Natural killer cell treated with Interleukin-12 subunit alpha and Interleukin-12 subunit beta and Interleukin-15 and Interleukin-18, amount 100 ng/mL, for 72 hours (primary cell): ENCODE data around the gene NAV2. TPM values are rescaled to one million over a fixed set of nuclear protein-coding genes. Genes with fewer than 3 reads are reported as not detected.

ENCODE experiments used
- ATAC-seq, 2 donors: fragments of 150-1000 bp; cut with Tn5 transposase in 1 of 2; sonication (Bioruptor Pico), chemical (Tn5 transposase) in 1 of 2; 2 replicates each; pipeline ENCODE4 v1.10.0; 2021
- DNase-seq: peaks from one replicate; pipeline ENCODE4 v3.0.0; 2022; ENCODE audit warnings: low spot score
- H3K27ac Mint-ChIP-seq, 2 donors: 1 replicate in 1 of 2; 2 replicates in 1 of 2; pipeline ENCODE4 v1.8.0; 2022; ENCODE audit warnings: mixed read lengths in 2 of 2, mild to moderate bottlenecking in 1 of 2, moderate library complexity in 1 of 2
- H3K27me3 Mint-ChIP-seq, 2 donors: 1 replicate in 1 of 2; 2 replicates in 1 of 2; pipeline ENCODE4 v1.8.0; 2022; ENCODE audit warnings: mixed read lengths in 2 of 2
- H3K36me3 Mint-ChIP-seq: one replicate; pipeline ENCODE4 v1.8.0; 2022; ENCODE audit warnings: mixed read lengths
- H3K4me1 Mint-ChIP-seq, 2 donors: 1 replicate in 1 of 2; 2 replicates in 1 of 2; pipeline ENCODE4 v1.8.0; 2022; ENCODE audit warnings: low read depth in 2 of 2, mixed read lengths in 2 of 2, mild to moderate bottlenecking in 1 of 2
- H3K4me3 Mint-ChIP-seq: one replicate; pipeline ENCODE4 v1.8.0; 2022; ENCODE audit warnings: mixed read lengths
- H3K9me3 Mint-ChIP-seq: 2 replicates; pipeline ENCODE4 v1.8.0; 2022; ENCODE audit warnings: mixed read lengths
- total RNA-seq, 2 donors: library from RNA; stranded (reverse); gene quantifications; one replicate each; pipeline ENCODE4 v1.2.3, GENCODE V29; 2022

NAV2 gene
- total RNA-seq, 2 donors from 2014 or later = 0.31 to 0.67 TPM

- no peaks in the 10 kb centered on the region for H3K36me3 Mint-ChIP-seq
These were observed 38.4 kb downstream of the NAV2 start for GRCh38 chr11:19751055-19751454.

GRCh38 chr11:19753451-19754106, 40.9 kb downstream of the NAV2 start:
- H3K36me3 Mint-ChIP-seq = no peaks in the 10 kb centered on the region
- DNase-seq (no peak), ATAC-seq (no peak)
- no peak overlapping the region for H3K27ac Mint-ChIP-seq
- H3K4me1 Mint-ChIP-seq = no peaks in the 10 kb centered on the region
- H3K4me3 Mint-ChIP-seq = no peak overlapping the region
- peaks cover 9 to 32% of the 10 kb centered on the region in 2 donors for H3K27me3 Mint-ChIP-seq
- H3K9me3 Mint-ChIP-seq = no peaks in the 10 kb centered on the region

More at GRCh38 chr11:19751055-19751454, 38.4 kb downstream of the NAV2 start:
- H3K27ac Mint-ChIP-seq = no peak overlapping the region
- no peaks in the 10 kb centered on the region for H3K9me3 Mint-ChIP-seq
- ATAC-seq (peak in 1 of 2 donors; percentile 27), DNase-seq (no peak)
- no peaks in the 10 kb centered on the region for H3K4me1 Mint-ChIP-seq
- peaks cover 5 to 26% of the 10 kb centered on the region in 2 donors for H3K27me3 Mint-ChIP-seq
- H3K4me3 Mint-ChIP-seq = no peak overlapping the region

GRCh38 chr11:19756675-19757475, 44.2 kb downstream of the NAV2 start:
- Mint-ChIP-seq H3K27ac (no peak overlapping the region), H3K27me3 (peaks cover 9 to 16% of the 10 kb centered on the region in 2 donors), H3K4me1 (no peaks in the 10 kb centered on the region), H3K4me3 (no peak overlapping the region), H3K9me3 (no peaks in the 10 kb centered on the region), H3K36me3 (no peaks in the 10 kb centered on the region)
- ATAC-seq = peak in 1 of 2 donors; percentile 15
- no peak for DNase-seq

GRCh38 chr11:19759389-19759788, 46.8 kb downstream of the NAV2 start:
- Mint-ChIP-seq H3K36me3 (no peaks in the 10 kb centered on the region), H3K9me3 (no peaks in the 10 kb centered on the region), H3K4me1 (no peaks in the 10 kb centered on the region), H3K27ac (no peak overlapping the region), H3K4me3 (no peak overlapping the region), H3K27me3 (peaks cover 19 to 32% of the 10 kb centered on the region in 2 donors)
- no peak for ATAC-seq
- DNase-seq = no peak

- ATAC-seq (no peak), DNase-seq (no peak)
- H3K9me3 Mint-ChIP-seq = no peaks in the 10 kb centered on the region
- H3K4me3 Mint-ChIP-seq = no peak overlapping the region
- no peak overlapping the region for H3K27ac Mint-ChIP-seq
- H3K36me3 Mint-ChIP-seq = no peaks in the 10 kb centered on the region
- H3K27me3 Mint-ChIP-seq = peaks cover 26 to 44% of the 10 kb centered on the region in 2 donors
- H3K4me1 Mint-ChIP-seq = no peaks in the 10 kb centered on the region
These were observed 49.6 kb downstream of the NAV2 start for GRCh38 chr11:19762266-19762665.

GRCh38 chr11:19763330-19763729, 50.7 kb downstream of the NAV2 start:
- no peak for DNase-seq
- no peak overlapping the region for H3K27ac Mint-ChIP-seq
- no peaks in the 10 kb centered on the region for H3K36me3 Mint-ChIP-seq
- H3K4me1 Mint-ChIP-seq = no peaks in the 10 kb centered on the region
- no peak for ATAC-seq
- peaks cover 26 to 38% of the 10 kb centered on the region in 2 donors for H3K27me3 Mint-ChIP-seq
- no peak overlapping the region for H3K4me3 Mint-ChIP-seq
- H3K9me3 Mint-ChIP-seq = no peaks in the 10 kb centered on the region

GRCh38 chr11:19766206-19766605, 53.6 kb downstream of the NAV2 start:
- no peak overlapping the region for H3K27ac Mint-ChIP-seq
- no peaks in the 10 kb centered on the region for H3K36me3 Mint-ChIP-seq
- peaks cover 30 to 45% of the 10 kb centered on the region in 2 donors for H3K27me3 Mint-ChIP-seq
- no peak for DNase-seq
- no peak for ATAC-seq
- H3K4me1 Mint-ChIP-seq = peaks cover 0 to 3% of the 10 kb centered on the region in 2 donors
- H3K9me3 Mint-ChIP-seq = no peaks in the 10 kb centered on the region
- no peak overlapping the region for H3K4me3 Mint-ChIP-seq

- ATAC-seq (no peak), DNase-seq (no peak)
- no peaks in the 10 kb centered on the region for H3K36me3 Mint-ChIP-seq
These were observed 54.2 kb downstream of the NAV2 start for GRCh38 chr11:19766810-19767209.

GRCh38 chr11:19767627-19768151, 55.1 kb downstream of the NAV2 start:
- H3K27ac Mint-ChIP-seq = no peak overlapping the region

More at GRCh38 chr11:19766810-19767209, 54.2 kb downstream of the NAV2 start:
- Mint-ChIP-seq H3K4me1 (peaks cover 0 to 3% of the 10 kb centered on the region in 2 donors), H3K27me3 (peaks cover 33 to 49% of the 10 kb centered on the region in 2 donors), H3K27ac (no peak overlapping the region), H3K4me3 (no peak overlapping the region), H3K9me3 (no peaks in the 10 kb centered on the region)

GRCh38 chr11:19768197-19768596, 55.6 kb downstream of the NAV2 start:
- H3K27me3 Mint-ChIP-seq = peaks cover 34 to 46% of the 10 kb centered on the region in 2 donors
- H3K4me3 Mint-ChIP-seq = no peak overlapping the region
- ATAC-seq = no peak
- no peaks in the 10 kb centered on the region for H3K9me3 Mint-ChIP-seq
- no peaks in the 10 kb centered on the region for H3K36me3 Mint-ChIP-seq
- DNase-seq = no peak
- H3K27ac Mint-ChIP-seq = no peak overlapping the region
- H3K4me1 Mint-ChIP-seq = peaks cover 0 to 3% of the 10 kb centered on the region in 2 donors

More at GRCh38 chr11:19767627-19768151, 55.1 kb downstream of the NAV2 start:
- H3K4me1 Mint-ChIP-seq = peaks cover 0 to 3% of the 10 kb centered on the region in 2 donors
- no peak for DNase-seq
- no peaks in the 10 kb centered on the region for H3K36me3 Mint-ChIP-seq
- H3K27me3 Mint-ChIP-seq = peaks cover 33 to 46% of the 10 kb centered on the region in 2 donors
- no peak overlapping the region for H3K4me3 Mint-ChIP-seq
- no peak for ATAC-seq
- H3K9me3 Mint-ChIP-seq = no peaks in the 10 kb centered on the region

- H3K9me3 Mint-ChIP-seq = no peaks in the 10 kb centered on the region
- ATAC-seq = no peak
These were observed 56.2 kb downstream of the NAV2 start for GRCh38 chr11:19768815-19769214.

GRCh38 chr11:19769820-19770219, 57.2 kb downstream of the NAV2 start:
- H3K36me3 Mint-ChIP-seq = no peaks in the 10 kb centered on the region
- ATAC-seq (no peak), DNase-seq (no peak)
- H3K9me3 Mint-ChIP-seq = no peaks in the 10 kb centered on the region
- H3K4me1 Mint-ChIP-seq = peaks cover 0 to 3% of the 10 kb centered on the region in 2 donors
- no peak overlapping the region for H3K4me3 Mint-ChIP-seq
- peaks cover 36 to 51% of the 10 kb centered on the region in 2 donors for H3K27me3 Mint-ChIP-seq
- H3K27ac Mint-ChIP-seq = no peak overlapping the region

More at GRCh38 chr11:19768815-19769214, 56.2 kb downstream of the NAV2 start:
- no peak for DNase-seq
- Mint-ChIP-seq H3K4me1 (peaks cover 0 to 3% of the 10 kb centered on the region in 2 donors), H3K27me3 (peaks cover 31 to 46% of the 10 kb centered on the region in 2 donors), H3K36me3 (no peaks in the 10 kb centered on the region), H3K4me3 (no peak overlapping the region), H3K27ac (no peak overlapping the region)

- DNase-seq (no peak), ATAC-seq (no peak)
- Mint-ChIP-seq H3K36me3 (no peaks in the 10 kb centered on the region), H3K4me3 (no peak overlapping the region), H3K9me3 (no peaks in the 10 kb centered on the region), H3K4me1 (peaks cover 0 to 3% of the 10 kb centered on the region in 2 donors), H3K27me3 (peaks cover 36 to 51% of the 10 kb centered on the region in 2 donors), H3K27ac (no peak overlapping the region)
These were observed 57.6 kb downstream of the NAV2 start for GRCh38 chr11:19770277-19770676.

- no peak for DNase-seq
- Mint-ChIP-seq H3K36me3 (no peaks in the 10 kb centered on the region), H3K9me3 (no peaks in the 10 kb centered on the region), H3K4me3 (no peak overlapping the region), H3K27me3 (peaks cover 39 to 54% of the 10 kb centered on the region in 2 donors), H3K4me1 (peaks cover 0 to 6% of the 10 kb centered on the region in 2 donors), H3K27ac (no peak overlapping the region)
- ATAC-seq = no peak
These were observed 58.8 kb downstream of the NAV2 start for GRCh38 chr11:19771463-19771862.
